Caco-2 (cell line): ENCODE measurements around the gene ATP6V0C. TPM values are rescaled to one million over a fixed set of nuclear protein-coding genes. Genes with fewer than 3 reads are reported as not detected.

Source experiments
- BruUV-seq: library from RNA; stranded (reverse); fragments of 400-500 nt; replicated peaks from 2 replicates; lab custom pipeline; 2021; lab: Mats Ljungman, UMichigan
- CTCF ChIA-PET: fragments of 300-600 bp; sonication (Branson Sonifier 250); formaldehyde crosslinking; loops from one replicate; lab custom pipeline; 2022; ENCODE audit warnings: antibody characterized with exemption; lab: Charles Lee
- POLR2A ChIA-PET: fragments of 300-600 bp; sonication (Branson Sonifier 250); formaldehyde crosslinking; loops from one replicate; lab custom pipeline; 2022; ENCODE audit warnings: antibody characterized with exemption; lab: Charles Lee
- DNase-seq, 2 experiments: peaks; one replicate each; pipeline versions ENCODE4 v3.0.0 to v3.0.0-alpha.2; 2020 to 2022
- H3K27me3 ChIP-seq: replicated peaks from 2 replicates; pipeline ENCODE4 v1.6.0; 2011; ENCODE audit warnings: low read length; ENCODE audit not compliant: control insufficient read depth, insufficient read depth
- H3K36me3 ChIP-seq: 2 replicates; pipeline ENCODE4 v1.5.1; 2011; ENCODE audit warnings: low read length; ENCODE audit not compliant: control insufficient read depth, insufficient read depth
- H3K4me1 ChIP-seq: fragments of 250-450 bp; sonication (Bioruptor Pico); 2 replicates; pipeline ENCODE4 v1.5.1; 2020; ENCODE audit warnings: mild to moderate bottlenecking
- H3K4me3 ChIP-seq: 2 replicates; pipeline ENCODE4 v1.5.1; 2011; ENCODE audit warnings: low read depth, mild to moderate bottlenecking, control low read depth, low read length
- H3K9me3 ChIP-seq: fragments of 250-450 bp; sonication (Bioruptor Pico); 2 replicates; pipeline ENCODE4 v1.5.1; 2020; ENCODE audit warnings: mild to moderate bottlenecking, moderate library complexity
- H3K27ac Mint-ChIP-seq: one replicate; pipeline ENCODE4 v1.8.0; 2022; ENCODE audit warnings: mixed read lengths; ENCODE audit not compliant: unreplicated experiment
- H3K27me3 Mint-ChIP-seq: one replicate; pipeline ENCODE4 v1.8.0; 2022; ENCODE audit warnings: mixed read lengths; ENCODE audit not compliant: insufficient read depth, unreplicated experiment
- H3K36me3 Mint-ChIP-seq: one replicate; pipeline ENCODE4 v1.8.0; 2022; ENCODE audit warnings: mild to moderate bottlenecking, mixed read lengths; ENCODE audit not compliant: insufficient read depth, unreplicated experiment
- H3K4me1 Mint-ChIP-seq: one replicate; pipeline ENCODE4 v1.8.0; 2022; ENCODE audit warnings: low read depth, mixed read lengths; ENCODE audit not compliant: unreplicated experiment
- H3K4me3 Mint-ChIP-seq: one replicate; pipeline ENCODE4 v1.8.0; 2022; ENCODE audit warnings: mild to moderate bottlenecking, moderate library complexity, mixed read lengths; ENCODE audit not compliant: unreplicated experiment
- H3K9me3 Mint-ChIP-seq: one replicate; pipeline ENCODE4 v1.8.0; 2022; ENCODE audit warnings: mixed read lengths; ENCODE audit not compliant: unreplicated experiment
- intact Hi-C: fragments of 100-400 bp; cut with micrococcal nuclease; formaldehyde crosslinking; loops from one replicate; pipeline ENCODE4 v1.10.0; 2022; ENCODE audit not compliant: unreplicated experiment
- total RNA-seq: library from RNA; stranded (reverse); gene quantifications from 2 replicates; pipeline ENCODE4 v1.2.3, GENCODE V29; 2022
- TF ChIP-seq, protein P1 (sequence below), 2 experiments: fragments of 200-600 bp in 1 of 2; IDR thresholded peaks; 1 replicate in 1 of 2; 2 replicates in 1 of 2; pipeline versions ENCODE4 v1.5.1 to v1.8.0; 2011 to 2022; ENCODE audit warnings: antibody characterized with exemption in 1 of 2, control low read depth in 1 of 2, inconsistent platforms in 1 of 2, low read depth in 1 of 2, low read length in 1 of 2, mild to moderate bottlenecking in 1 of 2, moderate library complexity in 1 of 2; ENCODE audit not compliant: insufficient read depth in 1 of 2, severe bottlenecking in 1 of 2, unreplicated experiment in 1 of 2

Gene ATP6V0C
- total RNA-seq, 1 experiment from 2014 or later: 200 TPM

DNA sequence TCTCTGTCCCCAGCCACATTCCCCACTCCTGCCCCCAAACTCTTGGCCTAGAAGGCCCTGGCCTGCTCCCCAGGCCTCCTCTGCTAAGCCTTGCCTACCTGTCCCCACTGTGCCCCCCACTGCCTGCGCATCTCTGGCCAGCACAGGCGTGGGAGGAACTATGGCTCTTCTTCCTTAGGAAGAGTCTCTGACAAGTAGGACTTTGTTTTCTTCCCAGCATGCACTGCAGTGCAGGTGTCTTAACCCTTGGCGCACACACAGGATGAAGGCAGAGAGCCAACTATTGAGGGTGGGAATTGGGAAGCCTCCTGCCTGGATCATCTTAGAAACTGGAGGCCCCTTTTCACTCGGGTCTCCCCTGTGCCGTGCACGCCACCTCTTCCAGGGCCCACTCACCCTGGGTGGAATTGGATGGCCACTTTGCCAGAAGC is 10.1 kb downstream of the ATP6V0C start:
- CTCF ChIA-PET: interaction anchor here (0.6 to 1.4 kb wide), 4 partner anchors 9 to 833 kb away, joined by 3 to 11 read pairs (median 3); partner anchors contain the start of gene ATP6V0C
- peak overlapping the region; percentile 59 for H3K4me3 Mint-ChIP-seq
- intact Hi-C loops: no loop called here
- Histone ChIP-seq H3K9me3 (no peaks in the 10 kb centered on the region), H3K4me3 (peak overlapping the region; percentile 2; the same call in 1 of the 2 replicates), H3K36me3 (peaks cover 5% of the 10 kb centered on the region), H3K4me1 (peaks cover 32% of the 10 kb centered on the region), H3K27me3 (no peaks in the 10 kb centered on the region)
- POLR2A ChIA-PET: interaction anchor here (0.6 kb wide), 1 partner anchor 9 kb away, joined by 3 read pairs; no protein-coding TSS in a partner anchor
- peaks cover 58% of the 10 kb centered on the region for H3K36me3 Mint-ChIP-seq
- H3K27ac Mint-ChIP-seq: peak overlapping the region; percentile 83
- DNase-seq: peak in 1 of 2 experiments; percentile 57
- TF ChIP-seq, protein P1, sequence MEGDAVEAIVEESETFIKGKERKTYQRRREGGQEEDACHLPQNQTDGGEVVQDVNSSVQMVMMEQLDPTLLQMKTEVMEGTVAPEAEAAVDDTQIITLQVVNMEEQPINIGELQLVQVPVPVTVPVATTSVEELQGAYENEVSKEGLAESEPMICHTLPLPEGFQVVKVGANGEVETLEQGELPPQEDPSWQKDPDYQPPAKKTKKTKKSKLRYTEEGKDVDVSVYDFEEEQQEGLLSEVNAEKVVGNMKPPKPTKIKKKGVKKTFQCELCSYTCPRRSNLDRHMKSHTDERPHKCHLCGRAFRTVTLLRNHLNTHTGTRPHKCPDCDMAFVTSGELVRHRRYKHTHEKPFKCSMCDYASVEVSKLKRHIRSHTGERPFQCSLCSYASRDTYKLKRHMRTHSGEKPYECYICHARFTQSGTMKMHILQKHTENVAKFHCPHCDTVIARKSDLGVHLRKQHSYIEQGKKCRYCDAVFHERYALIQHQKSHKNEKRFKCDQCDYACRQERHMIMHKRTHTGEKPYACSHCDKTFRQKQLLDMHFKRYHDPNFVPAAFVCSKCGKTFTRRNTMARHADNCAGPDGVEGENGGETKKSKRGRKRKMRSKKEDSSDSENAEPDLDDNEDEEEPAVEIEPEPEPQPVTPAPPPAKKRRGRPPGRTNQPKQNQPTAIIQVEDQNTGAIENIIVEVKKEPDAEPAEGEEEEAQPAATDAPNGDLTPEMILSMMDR (IDR thresholded peaks at IDR 0.05; ENCODE audit: insufficient read depth in 1 of 2, low read depth in 1 of 2, low read length in 1 of 2, severe bottlenecking in 1 of 2, unreplicated experiment in 1 of 2): no peak
- no peaks in the 10 kb centered on the region for H3K9me3 Mint-ChIP-seq
- no peaks in the 10 kb centered on the region for H3K27me3 Mint-ChIP-seq
- peaks cover 21% of the 10 kb centered on the region for H3K4me1 Mint-ChIP-seq
- BruUV-seq: no TSS peak

DNA sequence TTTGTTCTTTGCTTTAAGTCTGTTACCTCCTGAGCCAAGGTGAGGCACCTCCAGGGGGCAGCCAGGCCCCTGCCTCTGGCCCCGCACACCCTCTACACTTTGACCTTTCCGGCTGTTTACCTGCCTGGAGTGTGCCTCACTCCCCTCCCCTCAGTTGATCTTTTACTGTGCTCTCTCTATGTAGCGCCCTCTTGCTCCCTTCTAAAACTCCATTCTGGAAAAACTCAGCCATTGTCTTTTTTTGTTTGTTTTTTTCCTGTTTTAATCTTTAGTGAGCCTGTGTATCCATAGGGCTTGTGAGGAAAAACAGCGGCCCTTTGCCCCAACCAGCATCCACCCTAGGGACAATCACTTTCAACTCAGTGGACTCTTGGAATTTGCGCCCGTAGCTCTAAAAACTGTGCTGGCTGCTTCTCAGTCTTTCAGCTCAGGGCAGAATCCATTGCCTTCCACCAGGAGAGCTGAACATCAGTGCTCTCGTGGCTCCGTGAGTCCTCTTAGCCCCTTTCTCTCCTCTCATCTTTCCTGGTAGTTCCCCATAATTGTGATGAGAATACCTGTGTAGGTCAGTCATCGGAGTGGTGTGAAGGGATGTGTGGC is 10.7 kb downstream of the ATP6V0C start:
- intact Hi-C loops: no loop called here
- Mint-ChIP-seq H3K4me3 (peak overlapping the region; percentile 59), H3K36me3 (peaks cover 52% of the 10 kb centered on the region), H3K27me3 (no peaks in the 10 kb centered on the region), H3K9me3 (no peaks in the 10 kb centered on the region), H3K27ac (peak overlapping the region; percentile 83), H3K4me1 (peaks cover 21% of the 10 kb centered on the region)
- peaks cover 28% of the 10 kb centered on the region for H3K4me1 ChIP-seq
- no peaks in the 10 kb centered on the region for H3K9me3 ChIP-seq
- no peaks in the 10 kb centered on the region for H3K27me3 ChIP-seq
- no TSS peak for BruUV-seq
- ChIA-PET CTCF (interaction anchor here (0.6 to 1.4 kb wide), 4 partner anchors 8 to 833 kb away, joined by 3 to 11 read pairs (median 3); partner anchors contain the start of gene ATP6V0C), POLR2A (interaction anchor here (0.6 kb wide), 1 partner anchor 8 kb away, joined by 3 read pairs; no protein-coding TSS in a partner anchor)
- peaks cover 6% of the 10 kb centered on the region for H3K36me3 ChIP-seq
- peak; percentile 73 to 74 for DNase-seq
- peak overlapping the region; percentile 6 for H3K4me3 ChIP-seq
- TF ChIP-seq, protein P1 (IDR thresholded peaks at IDR 0.05; ENCODE audit: insufficient read depth in 1 of 2, low read depth in 1 of 2, low read length in 1 of 2, severe bottlenecking in 1 of 2, unreplicated experiment in 1 of 2): peak in 1 of 2 experiments; percentile 69

DNA sequence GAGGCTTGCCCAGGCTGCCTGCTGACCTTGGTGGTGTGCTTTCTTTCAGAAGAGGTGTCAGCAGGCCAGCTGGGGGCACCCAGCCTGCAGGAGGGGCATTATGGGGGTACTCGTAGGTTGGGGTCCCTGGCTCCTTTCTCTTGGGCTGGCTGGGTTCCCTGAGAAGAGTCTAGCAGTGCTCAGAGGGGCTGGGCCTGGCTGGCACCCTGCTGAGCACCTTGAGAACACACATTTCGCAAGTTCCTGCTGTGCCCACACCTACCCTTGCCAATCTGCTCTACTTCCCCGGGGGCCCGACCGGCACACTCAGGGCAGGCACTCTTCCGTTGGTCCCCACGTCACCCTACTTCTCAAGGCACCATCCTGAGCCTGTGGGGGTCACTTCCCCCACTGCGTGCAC is 12.4 kb downstream of the ATP6V0C start:
- no peak for DNase-seq
- Histone ChIP-seq H3K36me3 (peaks cover 6% of the 10 kb centered on the region), H3K4me1 (peaks cover 28% of the 10 kb centered on the region), H3K9me3 (no peaks in the 10 kb centered on the region), H3K4me3 (no peak overlapping the region), H3K27me3 (no peaks in the 10 kb centered on the region)
- Mint-ChIP-seq H3K36me3 (peaks cover 35% of the 10 kb centered on the region), H3K27me3 (no peaks in the 10 kb centered on the region), H3K4me3 (no peak overlapping the region), H3K4me1 (peaks cover 16% of the 10 kb centered on the region), H3K9me3 (no peaks in the 10 kb centered on the region), H3K27ac (no peak overlapping the region)
- no TSS peak for BruUV-seq
- TF ChIP-seq, protein P1 (IDR thresholded peaks at IDR 0.05; ENCODE audit: insufficient read depth in 1 of 2, low read depth in 1 of 2, low read length in 1 of 2, severe bottlenecking in 1 of 2, unreplicated experiment in 1 of 2): no peak
- CTCF ChIA-PET: no interaction called here
- POLR2A ChIA-PET: no interaction called here
- intact Hi-C loops: no loop called here
